Mesodermal cell (in vitro differentiated cells): ENCODE measurements around the gene FBXO27.
A peak's percentile ranks its signal among the peaks of the same experiment; 100 is the strongest.
"Not testable (repeated sequence)": the region's sequence is repeated elsewhere in the genome, so short reads cannot be mapped to it uniquely, and the experiment has no call there.

Experiments
- H3K27ac ChIP-seq: 2 replicates; pipeline ENCODE4 v1.7.0; 2013; ENCODE audit warnings: mild to moderate bottlenecking, low read depth, low read length, moderate library complexity; ENCODE audit not compliant: severe bottlenecking
- H3K36me3 ChIP-seq: 2 replicates; pipeline ENCODE4 v1.7.1; 2013; ENCODE audit warnings: mild to moderate bottlenecking, low read length, moderate library complexity; ENCODE audit not compliant: control insufficient read depth, insufficient read depth
- H3K4me1 ChIP-seq: one replicate; pipeline ENCODE4 v1.7.1; 2013; ENCODE audit warnings: mild to moderate bottlenecking, low read length; ENCODE audit not compliant: insufficient read depth, control insufficient read depth, poor library complexity, severe bottlenecking
- H3K4me3 ChIP-seq: 2 replicates; pipeline ENCODE4 v1.7.0; 2013; ENCODE audit warnings: low read length, control low read depth, mild to moderate bottlenecking; ENCODE audit not compliant: insufficient read depth, poor library complexity, severe bottlenecking; ENCODE audit errors: extremely low read depth
- H3K9me3 ChIP-seq: 2 replicates; pipeline ENCODE4 v1.7.1; 2013; ENCODE audit warnings: mild to moderate bottlenecking, low read length, moderate library complexity; ENCODE audit not compliant: control insufficient read depth
- WGBS, 2 experiments: methylation state at CpG; one replicate each; pipeline ENCODE4 v1.1.5; 2013; ENCODE audit warnings: missing lambda C conversion rate in 2 of 2; ENCODE audit not compliant: insufficient coverage in 2 of 2; 5-methylcytosine and 5-hydroxymethylcytosine counted together

The FBXO27 gene

DNA sequence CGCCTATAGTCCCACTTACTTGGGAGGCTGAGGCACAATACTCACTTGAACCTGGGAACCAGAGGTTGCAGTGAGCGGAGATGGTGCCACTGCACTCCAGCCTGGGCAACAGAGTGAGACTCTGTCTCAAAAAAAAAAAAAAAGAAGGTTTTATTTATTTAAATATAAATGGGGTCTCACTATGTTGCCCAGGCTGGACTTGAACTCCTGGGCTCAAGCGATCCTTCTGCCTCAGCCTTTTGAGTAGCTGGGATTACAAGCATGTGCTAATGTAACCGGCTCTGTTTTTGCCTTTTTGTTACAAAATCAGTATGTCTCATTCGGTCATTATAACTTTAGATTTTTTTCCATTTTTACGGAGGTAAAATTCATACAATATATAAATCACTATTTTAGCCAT, 24.2 kb downstream of the FBXO27 start:
- 87 to 96% methylated on average over 3 to 4 of the region's 6 CpGs for WGBS, 2 experiments
- H3K4me3 ChIP-seq, result no peak overlapping the region

DNA sequence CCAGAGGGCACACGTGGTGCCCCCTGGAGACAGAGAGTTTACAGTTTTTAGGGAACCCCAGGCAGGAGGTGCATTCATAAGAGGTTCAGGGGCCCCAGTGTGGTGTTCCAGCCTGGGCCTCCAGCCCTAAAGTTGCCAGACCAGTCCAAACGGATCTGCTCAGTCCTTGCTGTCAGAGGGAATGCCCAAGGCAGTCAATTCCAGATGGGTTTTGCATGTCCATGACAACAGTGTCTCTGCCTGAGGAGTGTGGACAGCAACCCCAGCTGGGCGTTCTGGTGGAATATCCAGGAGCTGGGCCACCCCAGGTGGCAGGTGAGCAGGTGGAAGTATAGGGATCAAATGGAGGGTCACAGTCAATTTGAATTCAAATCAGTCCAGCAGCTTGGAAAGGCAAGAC, 25.3 kb downstream of the FBXO27 start:
- WGBS, 2 experiments, result 70 to 87% methylated on average over 2 to 3 of the region's 3 CpGs
- Histone ChIP-seq H3K4me3 (no peak overlapping the region), H3K27ac (no peak overlapping the region), H3K9me3 (no peaks in the 10 kb centered on the region), H3K36me3 (no peaks in the 10 kb centered on the region), H3K4me1 (no peaks in the 10 kb centered on the region)

More for the DNA sequence above, 24.2 kb downstream of the FBXO27 start:
- H3K36me3 ChIP-seq, result no peaks in the 10 kb centered on the region
- no peaks in the 10 kb centered on the region for H3K9me3 ChIP-seq
- no peak overlapping the region for H3K27ac ChIP-seq
- no peaks in the 10 kb centered on the region for H3K4me1 ChIP-seq

DNA sequence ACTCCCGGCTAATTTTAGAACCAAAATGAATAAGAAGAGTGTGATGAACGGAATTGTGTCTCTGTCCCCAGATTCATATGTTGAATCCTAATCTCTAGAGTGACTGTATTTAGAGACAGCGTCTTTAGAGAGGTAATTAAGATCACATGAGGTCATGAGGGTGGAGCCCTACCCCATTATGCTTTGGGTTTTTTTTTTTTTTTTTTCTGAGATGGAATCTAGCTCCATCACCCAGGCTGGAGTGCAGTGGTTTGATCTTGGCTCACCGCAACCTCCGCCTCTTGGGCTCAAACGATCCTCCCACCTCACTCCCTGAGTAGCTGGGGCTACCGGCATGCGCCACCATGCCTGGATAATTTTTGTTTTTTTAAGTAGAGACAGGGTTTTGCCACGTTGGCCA, 27.9 kb downstream of the FBXO27 start:
- WGBS, 2 experiments, result 82 to 93% methylated on average over 5 to 6 of the region's 9 CpGs

DNA sequence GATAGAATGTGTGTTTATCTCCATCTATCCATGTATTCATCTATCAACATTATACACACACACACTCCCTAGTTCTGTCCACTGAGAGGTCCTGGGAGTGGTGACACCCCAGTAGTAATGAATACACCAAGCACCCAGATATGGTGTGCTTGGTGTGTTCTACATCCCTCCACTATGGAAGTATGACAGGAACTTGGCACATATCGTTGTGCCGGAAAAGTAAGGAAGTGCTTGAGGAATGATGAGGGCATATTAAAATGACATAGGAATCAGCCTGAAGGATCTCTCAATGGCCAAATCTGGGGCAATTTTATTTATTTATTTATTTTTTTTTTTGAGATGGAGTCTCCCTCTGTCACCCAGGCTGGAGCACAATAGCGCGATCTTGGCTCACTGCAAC, 28.6 kb downstream of the FBXO27 start:
- 93 to 95% methylated on average over 3 to 4 of the region's 4 CpGs for WGBS, 2 experiments
- Histone ChIP-seq H3K27ac (no peak overlapping the region), H3K9me3 (no peaks in the 10 kb centered on the region), H3K4me3 (no peak overlapping the region), H3K4me1 (no peaks in the 10 kb centered on the region), H3K36me3 (no peaks in the 10 kb centered on the region)

More for the DNA sequence above, 27.9 kb downstream of the FBXO27 start:
- no peaks in the 10 kb centered on the region for H3K9me3 ChIP-seq
- no peak overlapping the region for H3K27ac ChIP-seq
- no peaks in the 10 kb centered on the region for H3K4me1 ChIP-seq
- no peaks in the 10 kb centered on the region for H3K36me3 ChIP-seq
- no peak overlapping the region for H3K4me3 ChIP-seq

DNA sequence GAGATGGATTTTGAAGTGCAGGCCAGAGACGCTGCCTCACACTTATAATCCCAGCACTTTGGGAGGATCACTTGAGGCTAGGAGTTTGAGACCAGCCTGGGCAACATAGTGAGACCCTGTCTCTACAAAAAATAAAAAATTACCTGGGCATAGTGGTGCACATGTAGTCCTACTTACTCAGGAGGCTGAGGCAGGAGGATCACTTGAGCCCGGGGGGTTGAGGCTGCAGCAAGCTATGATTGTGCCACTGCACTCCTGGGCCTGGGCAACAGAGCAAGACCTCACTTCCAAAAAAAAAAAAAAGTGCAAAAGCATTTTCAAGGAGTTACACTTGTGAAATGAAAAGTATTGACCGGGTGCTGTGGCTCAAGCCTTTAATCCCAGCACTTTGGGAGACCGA, 29.2 kb downstream of the FBXO27 start:
- Histone ChIP-seq H3K36me3 (no peaks in the 10 kb centered on the region), H3K9me3 (no peaks in the 10 kb centered on the region), H3K27ac (no peak overlapping the region), H3K4me3 (no peak overlapping the region), H3K4me1 (no peaks in the 10 kb centered on the region)
- 78 to 100% methylated on average over 3 to 4 of the region's 4 CpGs for WGBS, 2 experiments

DNA sequence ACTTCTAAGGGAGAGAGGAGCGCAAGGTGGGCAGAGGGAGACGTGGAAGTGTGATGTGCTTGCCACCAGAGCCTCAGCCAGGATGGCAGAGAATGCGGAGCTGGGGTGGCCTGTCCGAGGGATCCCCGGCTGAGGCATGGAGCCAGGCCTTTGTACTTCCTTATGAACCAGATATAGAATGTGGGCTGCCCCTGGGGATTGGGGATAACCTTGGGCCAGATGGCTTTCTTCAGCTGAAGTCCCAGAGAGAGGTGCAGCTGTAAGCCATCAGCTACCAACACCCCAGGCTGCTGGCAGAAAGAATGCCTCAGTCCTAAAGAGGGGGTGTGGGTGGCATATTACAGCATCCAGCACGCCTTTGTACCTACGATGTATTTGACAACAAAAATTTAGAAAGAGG, 31.3 kb downstream of the FBXO27 start:
- no peaks in the 10 kb centered on the region for H3K4me1 ChIP-seq
- no peaks in the 10 kb centered on the region for H3K36me3 ChIP-seq
- WGBS, 2 experiments, result 94 to 96% methylated on average over 5 to 7 of the region's 7 CpGs
- no peak overlapping the region for H3K27ac ChIP-seq
- H3K9me3 ChIP-seq, result no peaks in the 10 kb centered on the region
- H3K4me3 ChIP-seq, result no peak overlapping the region

DNA sequence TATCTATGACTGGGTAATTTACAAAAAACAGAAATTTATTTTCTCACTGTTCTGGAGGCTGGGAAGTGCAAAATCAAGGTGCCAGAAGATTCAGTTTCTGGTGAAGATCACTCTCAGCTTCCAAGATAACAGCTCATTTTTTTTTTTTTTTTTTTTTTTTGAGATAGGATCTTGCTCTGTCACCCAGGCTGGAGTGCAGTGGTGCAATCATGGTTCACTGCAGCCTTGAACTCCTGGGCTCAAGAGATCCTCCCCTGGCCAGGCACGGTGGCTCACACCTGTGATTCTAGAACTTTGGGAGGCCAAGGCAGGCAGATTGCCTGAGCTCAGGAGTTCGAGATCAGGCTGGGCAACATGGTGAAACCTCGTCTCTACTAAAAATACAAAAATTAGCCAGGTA, 34.8 kb downstream of the FBXO27 start:
- H3K9me3 ChIP-seq, H3K4me3 ChIP-seq, H3K36me3 ChIP-seq, H3K4me1 ChIP-seq, H3K27ac ChIP-seq: not testable (repeated sequence)
- 92 to 95% methylated on average over 3 of the region's 3 CpGs for WGBS, 2 experiments

DNA sequence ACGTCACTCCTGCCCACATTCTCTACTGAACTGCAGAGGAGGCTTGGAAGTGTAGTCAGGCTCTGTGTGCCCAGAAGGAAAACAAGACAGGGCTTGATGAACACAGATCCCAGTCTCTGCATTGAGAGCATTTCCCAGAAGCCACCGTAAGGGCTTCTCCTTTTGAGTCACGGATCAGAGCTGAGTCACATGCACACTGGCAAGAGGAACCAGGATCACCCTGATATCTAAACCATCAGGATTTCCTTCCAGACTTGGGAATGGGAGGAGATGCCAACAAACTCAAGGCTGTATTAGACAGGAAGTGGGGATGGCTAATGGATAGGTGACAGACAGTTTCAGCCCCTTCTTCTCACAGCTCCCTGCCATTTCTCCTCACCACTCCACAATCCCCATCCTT, 39.1 kb downstream of the FBXO27 start:
- Histone ChIP-seq H3K4me1 (peaks cover 6% of the 10 kb centered on the region), H3K4me3 (no peak overlapping the region), H3K36me3 (no peaks in the 10 kb centered on the region), H3K9me3 (no peaks in the 10 kb centered on the region), H3K27ac (peak overlapping the region; percentile 29)
- WGBS, 2 experiments, result 71 to 87% methylated on average over 2 to 3 of the region's 3 CpGs

DNA sequence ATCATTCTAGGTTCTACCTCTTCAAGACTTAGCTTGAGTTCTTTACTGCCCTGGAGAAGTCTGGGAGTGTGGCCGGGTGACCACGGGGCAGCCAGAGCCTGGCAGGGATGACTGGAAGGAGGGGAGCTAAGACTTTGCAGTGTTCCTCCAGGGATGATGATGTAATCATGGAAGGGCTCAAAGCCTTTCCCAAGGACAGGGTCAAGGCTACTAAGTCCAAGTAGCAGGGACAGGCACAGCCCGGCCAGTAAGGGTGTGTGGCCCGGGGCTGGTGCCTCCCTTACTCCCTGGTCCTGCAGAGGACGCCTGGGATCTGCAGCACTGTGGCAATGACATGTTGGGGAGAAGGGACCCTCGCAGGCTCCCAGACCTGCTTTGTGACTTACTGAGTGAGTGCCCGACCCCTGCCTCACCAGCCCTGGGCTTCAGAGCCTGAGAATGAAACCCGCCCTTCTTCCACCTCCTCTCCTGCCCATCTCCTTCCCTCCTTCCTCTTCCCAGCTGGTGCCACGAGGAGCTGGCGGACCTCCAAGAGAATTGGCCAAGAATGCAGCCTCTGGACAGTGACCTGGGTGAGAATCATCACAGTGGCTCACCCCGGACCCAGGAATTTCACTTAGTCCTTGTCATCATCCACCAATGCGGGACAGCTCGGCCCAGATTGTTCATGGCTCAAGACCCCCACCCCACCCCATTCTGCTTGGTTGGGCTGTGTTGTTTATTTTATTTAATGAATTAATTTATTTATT, 41.2 kb downstream of the FBXO27 start:
- no peak overlapping the region for H3K4me3 ChIP-seq
- H3K27ac ChIP-seq, result no peak overlapping the region
- WGBS, 2 experiments, result 86 to 94% methylated on average over 10 of the region's 13 CpGs
- H3K36me3 ChIP-seq, result no peaks in the 10 kb centered on the region
- peaks cover 6% of the 10 kb centered on the region for H3K4me1 ChIP-seq
- no peaks in the 10 kb centered on the region for H3K9me3 ChIP-seq

DNA sequence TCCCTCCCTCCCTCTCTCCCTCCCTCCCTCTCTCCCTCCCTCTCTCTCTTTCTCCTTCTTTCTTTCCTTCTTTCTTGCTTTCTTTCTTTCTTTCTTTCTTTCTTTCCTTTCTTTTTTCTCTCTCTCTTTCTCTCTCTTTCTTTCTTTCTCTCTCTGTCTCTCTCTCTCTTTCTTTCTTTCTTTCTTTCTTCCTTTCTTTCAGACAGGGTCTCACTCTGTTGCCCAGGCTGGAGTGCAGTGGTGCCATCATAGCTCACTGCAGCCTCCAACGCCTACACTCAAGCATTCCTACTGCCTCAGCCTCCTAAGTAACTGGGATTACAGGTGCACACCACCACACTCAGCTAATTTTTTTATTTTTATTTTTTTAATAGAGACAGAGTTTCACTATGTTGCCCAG, 42.7 kb downstream of the FBXO27 start:
- H3K4me1 ChIP-seq, H3K36me3 ChIP-seq, H3K9me3 ChIP-seq, H3K4me3 ChIP-seq, H3K27ac ChIP-seq: not testable (repeated sequence)
- WGBS, 2 experiments, result 80 to 100% methylated on average over 1 of the region's 1 CpG

DNA sequence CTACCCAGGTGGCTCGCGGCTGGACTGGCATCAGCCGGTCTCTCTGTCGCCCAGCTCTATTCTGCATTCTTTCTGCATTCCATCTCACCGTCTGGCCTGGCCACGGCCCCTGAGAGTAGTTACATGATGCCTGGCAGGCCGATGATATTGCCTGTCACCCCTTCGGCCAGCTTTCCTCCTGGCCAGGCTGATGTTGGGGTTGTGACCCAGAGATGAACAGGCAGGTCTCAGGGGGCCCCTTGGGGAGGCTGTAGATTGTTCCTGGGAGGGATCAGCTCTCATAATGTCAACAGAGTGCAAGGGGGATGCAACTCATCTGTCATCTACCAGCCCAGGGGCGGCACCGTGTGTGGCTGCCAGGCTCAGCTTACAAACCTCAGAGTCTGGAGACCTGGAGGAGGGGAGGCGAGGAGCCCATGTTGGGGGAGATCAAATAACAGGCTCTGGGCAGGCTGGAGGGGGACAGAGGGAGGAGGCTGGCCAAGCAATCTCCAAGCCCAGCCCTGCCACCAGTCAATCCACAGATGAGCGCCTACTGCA, 43.2 kb downstream of the FBXO27 start:
- Histone ChIP-seq H3K4me1 (peaks cover 6% of the 10 kb centered on the region), H3K36me3 (no peaks in the 10 kb centered on the region), H3K9me3 (no peaks in the 10 kb centered on the region), H3K4me3 (no peak overlapping the region), H3K27ac (peak overlapping the region; percentile 37)
- 19 to 33% methylated on average over 9 to 11 of the region's 12 CpGs for WGBS, 2 experiments
